ENCODE data around the gene PDZK1. TPM values are rescaled to one million over a fixed set of nuclear protein-coding genes. Genes with fewer than 3 reads are reported as not detected.

PDZK1 gene
- total RNA-seq, 1 experiment from 2014 or later, result 0.27 TPM

- Histone ChIP-seq H3K9ac (ENCODE audit: low read length) (no peak overlapping the region), H3K4me1 (ENCODE audit: control insufficient read depth in 1 of 2, insufficient read depth in 2 of 2, low read length in 2 of 2) (peaks cover 0 to 5% of the 10 kb centered on the region in 2 experiments; a peak in 2 of 4 replicates), H3K27me3 (ENCODE audit: insufficient read depth, low read length) (no peaks in the 10 kb centered on the region), H3K27ac (ENCODE audit: low read depth, low read length) (peak overlapping the region; percentile 25; the same call in 1 of the 2 replicates), H3K9me2 (ENCODE audit: insufficient read depth) (no peaks in the 10 kb centered on the region), H3K4me3 (replicated peaks in 1 of 2; ENCODE audit: low read depth in 1 of 2, low read length in 2 of 2) (no peak overlapping the region), H3K79me2 (ENCODE audit: insufficient read depth, low read length) (no peaks in the 10 kb centered on the region), H3K9me3 (ENCODE audit: control insufficient read depth in 1 of 2, insufficient read depth in 1 of 2, low read depth in 1 of 2, low read length in 2 of 2) (no peaks in the 10 kb centered on the region), H3K36me3 (ENCODE audit: control insufficient read depth in 1 of 2, insufficient read depth in 2 of 2, low read length in 2 of 2) (peaks cover 3 to 18% of the 10 kb centered on the region in 2 experiments; a peak in 3 of 4 replicates), H4K20me1 (ENCODE audit: insufficient read depth) (no peaks in the 10 kb centered on the region), H2AFZ (ENCODE audit: low read depth, low read length, poor library complexity, severe bottlenecking) (no peak overlapping the region), H3K4me2 (ENCODE audit: low read length) (no peak overlapping the region)
- no peak for ATAC-seq
- no TSS peak for BruUV-seq (replicated peaks)
- ChIA-PET POLR2A (no interaction called here), CTCF (no interaction called here), RAD21 (ENCODE audit: low non-redundant PET in 1 of 2, low total read pairs in 2 of 2, uncharacterized antibody in 2 of 2, unreplicated experiment in 2 of 2) (no interaction called here)
- TF ChIP-seq TCF7L2 (IDR thresholded peaks at IDR 0.05; ENCODE audit: borderline replicate concordance, extremely low read depth, insufficient read depth, insufficient read length) (no peak), RAD21 (IDR thresholded peaks at IDR 0.05; ENCODE audit: low read depth) (no peak), CBX3 (IDR thresholded peaks at IDR 0.05; ENCODE audit: low read depth) (no peak)
- no peak for DNase-seq (ENCODE audit: low read depth, low spot score)
- intact Hi-C loops (cut with micrococcal nuclease), result no loop called here
Observed at GRCh38 chr1:145751491-145752037, 44.4 kb upstream of the PDZK1 start.

DNA sequence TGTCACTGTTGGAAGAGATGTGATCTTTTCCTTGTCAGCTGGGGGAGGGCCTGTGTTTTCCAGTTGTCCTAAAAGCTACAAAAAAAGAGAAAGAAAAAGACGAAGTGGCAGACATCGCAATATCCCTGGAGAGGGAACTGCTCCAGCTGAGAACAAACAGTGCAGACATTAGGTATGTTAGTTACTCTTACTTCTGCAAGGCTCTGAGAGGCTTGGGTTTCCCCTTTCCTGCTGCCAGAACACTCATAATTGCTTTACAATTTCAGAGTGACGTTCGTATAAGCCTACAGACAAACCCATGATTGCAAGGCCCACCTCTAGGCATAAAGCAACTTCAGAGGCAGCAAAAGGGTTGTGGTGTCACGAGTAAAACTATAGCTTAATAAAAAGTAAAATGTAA is 43.3 kb upstream of the PDZK1 start:
- Histone ChIP-seq H3K36me3 (ENCODE audit: control insufficient read depth in 1 of 2, insufficient read depth in 2 of 2, low read length in 2 of 2) (peaks cover 3 to 18% of the 10 kb centered on the region in 2 experiments; a peak in 3 of 4 replicates), H3K4me3 (replicated peaks in 1 of 2; ENCODE audit: low read depth in 1 of 2, low read length in 2 of 2) (no peak overlapping the region), H3K27ac (ENCODE audit: low read depth, low read length) (no peak overlapping the region), H3K4me1 (ENCODE audit: control insufficient read depth in 1 of 2, insufficient read depth in 2 of 2, low read length in 2 of 2) (peaks cover 0 to 5% of the 10 kb centered on the region in 2 experiments; a peak in 2 of 4 replicates), H3K9me3 (ENCODE audit: control insufficient read depth in 1 of 2, insufficient read depth in 1 of 2, low read depth in 1 of 2, low read length in 2 of 2) (no peaks in the 10 kb centered on the region), H3K79me2 (ENCODE audit: insufficient read depth, low read length) (no peaks in the 10 kb centered on the region), H3K9me2 (ENCODE audit: insufficient read depth) (no peaks in the 10 kb centered on the region), H3K4me2 (ENCODE audit: low read length) (no peak overlapping the region), H3K9ac (ENCODE audit: low read length) (no peak overlapping the region), H2AFZ (ENCODE audit: low read depth, low read length, poor library complexity, severe bottlenecking) (no peak overlapping the region), H4K20me1 (ENCODE audit: insufficient read depth) (no peaks in the 10 kb centered on the region), H3K27me3 (ENCODE audit: insufficient read depth, low read length) (no peaks in the 10 kb centered on the region)
- CTCF ChIA-PET, result no interaction called here
- RAD21 ChIA-PET (ENCODE audit: low non-redundant PET in 1 of 2, low total read pairs in 2 of 2, uncharacterized antibody in 2 of 2, unreplicated experiment in 2 of 2), result no interaction called here
- POLR2A ChIA-PET, result no interaction called here
- BruUV-seq (replicated peaks), result no TSS peak
- no peak for DNase-seq (ENCODE audit: low read depth, low spot score)
- ATAC-seq, result no peak
- no peak for TF ChIP-seq EGR1 (IDR thresholded peaks at IDR 0.05; ENCODE audit: low read depth)
- TF ChIP-seq EZH2 (IDR thresholded peaks at IDR 0.05), result no peak
- no peak for TF ChIP-seq ZNF274 (IDR thresholded peaks at IDR 0.05; ENCODE audit: low read depth, low read length)
- no peak for TF ChIP-seq CBX3 (IDR thresholded peaks at IDR 0.05; ENCODE audit: low read depth)
- TF ChIP-seq CEBPB (IDR thresholded peaks at IDR 0.05; ENCODE audit: low read depth), result no peak
- no peak for TF ChIP-seq ELF1 (IDR thresholded peaks at IDR 0.05; ENCODE audit: borderline replicate concordance, low read depth)
- no peak for TF ChIP-seq MAX (IDR thresholded peaks at IDR 0.05)
- TF ChIP-seq, protein P1, sequence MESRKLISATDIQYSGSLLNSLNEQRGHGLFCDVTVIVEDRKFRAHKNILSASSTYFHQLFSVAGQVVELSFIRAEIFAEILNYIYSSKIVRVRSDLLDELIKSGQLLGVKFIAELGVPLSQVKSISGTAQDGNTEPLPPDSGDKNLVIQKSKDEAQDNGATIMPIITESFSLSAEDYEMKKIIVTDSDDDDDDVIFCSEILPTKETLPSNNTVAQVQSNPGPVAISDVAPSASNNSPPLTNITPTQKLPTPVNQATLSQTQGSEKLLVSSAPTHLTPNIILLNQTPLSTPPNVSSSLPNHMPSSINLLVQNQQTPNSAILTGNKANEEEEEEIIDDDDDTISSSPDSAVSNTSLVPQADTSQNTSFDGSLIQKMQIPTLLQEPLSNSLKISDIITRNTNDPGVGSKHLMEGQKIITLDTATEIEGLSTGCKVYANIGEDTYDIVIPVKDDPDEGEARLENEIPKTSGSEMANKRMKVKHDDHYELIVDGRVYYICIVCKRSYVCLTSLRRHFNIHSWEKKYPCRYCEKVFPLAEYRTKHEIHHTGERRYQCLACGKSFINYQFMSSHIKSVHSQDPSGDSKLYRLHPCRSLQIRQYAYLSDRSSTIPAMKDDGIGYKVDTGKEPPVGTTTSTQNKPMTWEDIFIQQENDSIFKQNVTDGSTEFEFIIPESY (IDR thresholded peaks at IDR 0.05; ENCODE audit: extremely low read depth, insufficient replicate concordance, low read length), result no peak
- no peak for TF ChIP-seq SP1 (IDR thresholded peaks at IDR 0.05; ENCODE audit: low read depth)
- TF ChIP-seq, protein P2, sequence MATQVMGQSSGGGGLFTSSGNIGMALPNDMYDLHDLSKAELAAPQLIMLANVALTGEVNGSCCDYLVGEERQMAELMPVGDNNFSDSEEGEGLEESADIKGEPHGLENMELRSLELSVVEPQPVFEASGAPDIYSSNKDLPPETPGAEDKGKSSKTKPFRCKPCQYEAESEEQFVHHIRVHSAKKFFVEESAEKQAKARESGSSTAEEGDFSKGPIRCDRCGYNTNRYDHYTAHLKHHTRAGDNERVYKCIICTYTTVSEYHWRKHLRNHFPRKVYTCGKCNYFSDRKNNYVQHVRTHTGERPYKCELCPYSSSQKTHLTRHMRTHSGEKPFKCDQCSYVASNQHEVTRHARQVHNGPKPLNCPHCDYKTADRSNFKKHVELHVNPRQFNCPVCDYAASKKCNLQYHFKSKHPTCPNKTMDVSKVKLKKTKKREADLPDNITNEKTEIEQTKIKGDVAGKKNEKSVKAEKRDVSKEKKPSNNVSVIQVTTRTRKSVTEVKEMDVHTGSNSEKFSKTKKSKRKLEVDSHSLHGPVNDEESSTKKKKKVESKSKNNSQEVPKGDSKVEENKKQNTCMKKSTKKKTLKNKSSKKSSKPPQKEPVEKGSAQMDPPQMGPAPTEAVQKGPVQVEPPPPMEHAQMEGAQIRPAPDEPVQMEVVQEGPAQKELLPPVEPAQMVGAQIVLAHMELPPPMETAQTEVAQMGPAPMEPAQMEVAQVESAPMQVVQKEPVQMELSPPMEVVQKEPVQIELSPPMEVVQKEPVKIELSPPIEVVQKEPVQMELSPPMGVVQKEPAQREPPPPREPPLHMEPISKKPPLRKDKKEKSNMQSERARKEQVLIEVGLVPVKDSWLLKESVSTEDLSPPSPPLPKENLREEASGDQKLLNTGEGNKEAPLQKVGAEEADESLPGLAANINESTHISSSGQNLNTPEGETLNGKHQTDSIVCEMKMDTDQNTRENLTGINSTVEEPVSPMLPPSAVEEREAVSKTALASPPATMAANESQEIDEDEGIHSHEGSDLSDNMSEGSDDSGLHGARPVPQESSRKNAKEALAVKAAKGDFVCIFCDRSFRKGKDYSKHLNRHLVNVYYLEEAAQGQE (IDR thresholded peaks at IDR 0.05; ENCODE audit: low read depth), result no peak
- TF ChIP-seq YY1 (IDR thresholded peaks at IDR 0.05; ENCODE audit: extremely low read depth, insufficient replicate concordance, low read depth, low read length), result no peak
- no peak for TF ChIP-seq EZH2phosphoT487 (IDR thresholded peaks at IDR 0.05; ENCODE audit: borderline replicate concordance)
- intact Hi-C loops (cut with micrococcal nuclease), result no loop called here
